GM12872 (cell line): ENCODE data around the gene NUDT9.

Source experiments
- CTCF ChIP-seq: IDR thresholded peaks from 3 replicates; pipeline ENCODE4 v1.5.1; 2011; ENCODE audit warnings: low read depth, mild to moderate bottlenecking, low read length, moderate library complexity; ENCODE audit not compliant: insufficient read depth

Gene NUDT9

GRCh38 chr4:87420276-87420830 is 2.0 kb upstream of the NUDT9 start:
- no peak for TF ChIP-seq CTCF

GRCh38 chr4:87423317-87424098 is 1.1 kb downstream of the NUDT9 start:
- no peak for TF ChIP-seq CTCF

GRCh38 chr4:87425711-87426110 is 3.3 kb downstream of the NUDT9 start:
- no peak for TF ChIP-seq CTCF

- TF ChIP-seq CTCF, result no peak
Observed at GRCh38 chr4:87426865-87427517, 4.6 kb downstream of the NUDT9 start.

GRCh38 chr4:87427518-87427868 is 5.1 kb downstream of the NUDT9 start:
- TF ChIP-seq CTCF, result no peak

- TF ChIP-seq CTCF, result no peak
Observed at GRCh38 chr4:87428979-87429378, 6.6 kb downstream of the NUDT9 start.

- no peak for TF ChIP-seq CTCF
Observed at GRCh38 chr4:87430038-87430437, 7.7 kb downstream of the NUDT9 start.
